ENCODE data around the gene PARD3B. TPM values are rescaled to one million over a fixed set of nuclear protein-coding genes. Genes with fewer than 3 reads are reported as not detected.
"Not testable (repeated sequence)": the region's sequence is repeated elsewhere in the genome, so short reads cannot be mapped to it uniquely, and the experiment has no call there.

The PARD3B gene
- total and polyA plus RNA-seq, 7 donors, result 0.42 to 6.0 (median 4.8) TPM

DNA sequence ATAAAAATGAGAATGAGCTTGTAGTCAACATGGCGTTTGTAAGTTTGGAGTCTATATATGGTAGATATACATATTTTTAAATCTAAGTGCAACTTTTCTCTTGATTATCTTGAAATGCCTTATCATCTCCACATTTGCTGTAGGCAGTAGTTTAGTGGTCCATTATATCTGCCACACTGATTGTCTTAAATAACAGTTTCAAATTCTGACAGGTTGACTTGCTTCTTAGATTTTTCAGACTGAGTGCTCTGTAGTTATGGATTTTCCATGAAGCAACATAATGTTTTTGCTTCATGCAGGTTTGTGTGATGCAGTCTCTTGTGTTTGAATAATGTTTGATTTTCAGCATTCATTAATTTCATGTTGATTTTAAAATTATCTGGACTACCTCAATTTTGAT, 12.3 kb downstream of the PARD3B start:
- TF ChIP-seq, protein P1, sequence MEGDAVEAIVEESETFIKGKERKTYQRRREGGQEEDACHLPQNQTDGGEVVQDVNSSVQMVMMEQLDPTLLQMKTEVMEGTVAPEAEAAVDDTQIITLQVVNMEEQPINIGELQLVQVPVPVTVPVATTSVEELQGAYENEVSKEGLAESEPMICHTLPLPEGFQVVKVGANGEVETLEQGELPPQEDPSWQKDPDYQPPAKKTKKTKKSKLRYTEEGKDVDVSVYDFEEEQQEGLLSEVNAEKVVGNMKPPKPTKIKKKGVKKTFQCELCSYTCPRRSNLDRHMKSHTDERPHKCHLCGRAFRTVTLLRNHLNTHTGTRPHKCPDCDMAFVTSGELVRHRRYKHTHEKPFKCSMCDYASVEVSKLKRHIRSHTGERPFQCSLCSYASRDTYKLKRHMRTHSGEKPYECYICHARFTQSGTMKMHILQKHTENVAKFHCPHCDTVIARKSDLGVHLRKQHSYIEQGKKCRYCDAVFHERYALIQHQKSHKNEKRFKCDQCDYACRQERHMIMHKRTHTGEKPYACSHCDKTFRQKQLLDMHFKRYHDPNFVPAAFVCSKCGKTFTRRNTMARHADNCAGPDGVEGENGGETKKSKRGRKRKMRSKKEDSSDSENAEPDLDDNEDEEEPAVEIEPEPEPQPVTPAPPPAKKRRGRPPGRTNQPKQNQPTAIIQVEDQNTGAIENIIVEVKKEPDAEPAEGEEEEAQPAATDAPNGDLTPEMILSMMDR (IDR thresholded peaks at IDR 0.05), result no peak
- intact Hi-C loops (cut with DNase I), result no loop called here
- 90 to 98% (median 98%) methylated on average over 1 of the region's 1 CpG for WGBS, 3 donors

DNA sequence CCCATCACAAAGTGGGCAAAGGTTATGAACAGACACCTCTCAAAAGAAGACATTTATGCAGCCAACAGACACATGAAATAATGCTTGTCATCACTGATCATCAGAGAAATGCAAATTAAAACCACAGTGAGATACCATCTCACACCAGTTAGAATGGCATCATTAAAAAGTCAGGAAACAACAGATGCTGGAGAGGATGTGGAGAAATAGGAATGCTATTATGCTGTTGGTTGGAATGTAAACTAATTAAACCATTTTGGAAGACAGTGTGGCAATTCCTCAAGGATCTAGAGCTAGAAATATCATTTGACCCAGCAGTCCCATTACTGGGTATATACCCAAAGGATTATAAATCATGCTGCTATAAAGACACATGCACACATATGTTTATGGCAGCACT, 14.1 kb downstream of the PARD3B start:
- ATAC-seq; DNase-seq; H3K27ac ChIP-seq; H3K27me3 ChIP-seq (ENCODE audit: insufficient read depth in 3 of 3, low read length in 2 of 3); H3K9me3 ChIP-seq; H3K4me3 ChIP-seq; H3K4me1 ChIP-seq; H3K36me3 ChIP-seq (ENCODE audit: insufficient read depth in 1 of 2, low read depth in 1 of 2); intact Hi-C loops (cut with DNase I): not testable (repeated sequence)

More for the DNA sequence above, 12.3 kb downstream of the PARD3B start:
- no peak overlapping the region for H3K4me3 ChIP-seq
- H3K9me3 ChIP-seq, result no peaks in the 10 kb centered on the region
- no peak for ATAC-seq
- no peak for DNase-seq
- H3K36me3 ChIP-seq (ENCODE audit: insufficient read depth in 1 of 2, low read depth in 1 of 2), result no peaks in the 10 kb centered on the region
- H3K27me3 ChIP-seq (ENCODE audit: insufficient read depth in 3 of 3, low read length in 2 of 3), result no peaks in the 10 kb centered on the region
- H3K27ac ChIP-seq, result no peak overlapping the region
- no peaks in the 10 kb centered on the region for H3K4me1 ChIP-seq

DNA sequence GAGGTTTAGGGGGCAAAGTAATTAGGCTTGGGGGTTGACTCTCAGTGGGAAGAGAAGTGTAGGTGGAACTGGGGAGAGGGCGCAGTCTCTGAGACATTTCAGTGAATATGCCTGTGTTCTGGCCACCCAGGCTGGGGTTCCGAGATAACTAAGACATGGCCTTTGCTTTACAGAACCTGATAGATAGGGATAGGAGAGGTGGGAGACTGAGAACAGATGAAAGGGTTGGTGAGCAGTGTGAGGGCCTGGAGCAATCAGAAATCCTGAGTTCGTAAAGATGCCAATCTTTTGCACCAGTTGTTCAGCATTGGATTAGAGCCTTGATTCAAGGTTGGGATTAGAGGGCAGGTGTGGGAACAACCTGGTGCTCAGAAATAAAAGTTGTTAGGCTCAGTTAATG, 15.6 kb downstream of the PARD3B start:
- DNase-seq (no peak), ATAC-seq (no peak)
- no peaks in the 10 kb centered on the region for H3K9me3 ChIP-seq
- no peak overlapping the region for H3K4me3 ChIP-seq
- intact Hi-C loops (cut with DNase I), result no loop called here
- WGBS, 3 donors, result 80 to 96% (median 96%) methylated on average over 3 of the region's 3 CpGs
- no peaks in the 10 kb centered on the region for H3K36me3 ChIP-seq (ENCODE audit: insufficient read depth in 1 of 2, low read depth in 1 of 2)
- no peaks in the 10 kb centered on the region for H3K27me3 ChIP-seq (ENCODE audit: insufficient read depth in 3 of 3, low read length in 2 of 3)
- H3K4me1 ChIP-seq, result no peaks in the 10 kb centered on the region
- H3K27ac ChIP-seq, result no peak overlapping the region
- TF ChIP-seq, protein P1 (IDR thresholded peaks at IDR 0.05), result no peak

DNA sequence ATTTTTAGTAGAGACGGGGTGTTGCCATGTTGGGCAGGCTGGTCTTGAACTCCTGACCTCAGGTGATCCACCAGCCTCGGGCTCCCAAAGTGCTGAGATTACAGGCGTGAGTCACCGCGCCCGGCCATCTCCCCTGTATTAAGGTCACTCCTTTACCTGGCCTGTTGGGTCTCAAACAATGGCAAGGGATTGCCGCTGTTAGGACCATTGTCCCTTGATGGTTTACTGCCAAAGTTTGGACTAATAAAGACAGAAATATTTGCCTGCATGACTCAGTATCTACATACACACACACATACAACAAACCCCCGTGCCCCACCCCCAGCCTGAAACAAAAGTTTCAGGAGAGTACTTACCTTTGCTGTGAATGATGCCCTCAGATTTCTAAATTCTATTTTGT, 16.5 kb downstream of the PARD3B start:
- H3K36me3 ChIP-seq (ENCODE audit: insufficient read depth in 1 of 2, low read depth in 1 of 2), result no peaks in the 10 kb centered on the region
- TF ChIP-seq, protein P1 (IDR thresholded peaks at IDR 0.05), result no peak
- ATAC-seq, result no peak
- H3K4me1 ChIP-seq, result no peaks in the 10 kb centered on the region
- no peak overlapping the region for H3K4me3 ChIP-seq
- H3K9me3 ChIP-seq, result no peaks in the 10 kb centered on the region
- H3K27me3 ChIP-seq (ENCODE audit: insufficient read depth in 3 of 3, low read length in 2 of 3), result no peaks in the 10 kb centered on the region
- intact Hi-C loops (cut with DNase I), result no loop called here
- no peak overlapping the region for H3K27ac ChIP-seq
- DNase-seq, result no peak
- WGBS, 3 donors, result 90 to 98% (median 96%) methylated on average over 8 of the region's 8 CpGs

DNA sequence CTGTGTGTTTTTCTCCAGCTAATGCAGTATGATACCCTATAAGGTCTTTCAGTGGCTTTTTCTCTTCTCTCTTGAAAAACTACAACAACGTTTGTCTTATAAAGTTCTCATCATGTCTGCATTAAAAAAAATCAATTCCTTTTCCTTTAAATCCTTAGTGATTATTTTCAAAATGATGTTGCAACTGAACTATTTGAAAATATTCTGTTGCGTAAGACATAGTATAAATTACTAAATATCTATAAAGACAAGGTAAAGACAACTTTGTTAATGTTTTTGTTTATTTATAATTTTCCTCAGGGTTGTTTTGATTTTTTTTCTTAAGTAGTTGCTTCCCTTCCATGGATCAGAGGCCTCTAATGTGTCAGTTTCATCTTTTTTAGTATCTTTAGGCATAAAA, 21.2 kb downstream of the PARD3B start:
- Histone ChIP-seq H3K4me1 (no peaks in the 10 kb centered on the region), H3K27ac (no peak overlapping the region), H3K27me3 (ENCODE audit: insufficient read depth in 3 of 3, low read length in 2 of 3) (no peaks in the 10 kb centered on the region), H3K9me3 (no peaks in the 10 kb centered on the region), H3K36me3 (ENCODE audit: insufficient read depth in 1 of 2, low read depth in 1 of 2) (no peaks in the 10 kb centered on the region), H3K4me3 (no peak overlapping the region)
- 61 to 79% (median 65%) methylated on average over 2 of the region's 2 CpGs for WGBS, 3 donors
- intact Hi-C loops (cut with DNase I), result no loop called here
- ATAC-seq, result no peak
- no peak for DNase-seq
- TF ChIP-seq, protein P1 (IDR thresholded peaks at IDR 0.05), result no peak
